Measurements from ENCODE around the gene PRDM5. TPM values are rescaled to one million over a fixed set of nuclear protein-coding genes. Genes with fewer than 3 reads are reported as not detected.
"Not testable (repeated sequence)": the region's sequence is repeated elsewhere in the genome, so short reads cannot be mapped to it uniquely, and the experiment has no call there.

PRDM5 gene
- total RNA-seq, 1 donor from 2014 or later = 8.0 TPM

DNA sequence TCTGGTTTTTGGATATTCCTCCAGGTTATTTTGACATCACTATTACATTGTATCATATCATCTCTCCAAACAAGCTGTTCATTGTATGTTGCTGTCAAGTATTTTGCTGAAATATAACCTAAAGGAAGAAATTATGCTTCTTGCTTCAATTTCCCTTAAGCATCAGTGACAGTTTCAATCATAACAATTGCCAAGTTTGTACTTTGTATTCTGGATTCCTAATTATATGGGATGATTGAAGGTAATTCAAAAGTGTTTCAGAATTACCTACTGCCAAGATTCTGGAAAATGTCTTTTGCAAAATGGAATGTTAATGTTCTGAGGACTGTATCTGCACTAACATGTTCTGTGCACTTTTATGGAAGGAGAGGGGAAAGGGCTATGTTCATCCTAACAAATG lies 228.7 kb downstream of the PRDM5 start:
- no peak for ATAC-seq (ENCODE audit: poor library complexity)
- no peak for DNase-seq
- intact Hi-C loops (cut with DNase I) = no loop called here

DNA sequence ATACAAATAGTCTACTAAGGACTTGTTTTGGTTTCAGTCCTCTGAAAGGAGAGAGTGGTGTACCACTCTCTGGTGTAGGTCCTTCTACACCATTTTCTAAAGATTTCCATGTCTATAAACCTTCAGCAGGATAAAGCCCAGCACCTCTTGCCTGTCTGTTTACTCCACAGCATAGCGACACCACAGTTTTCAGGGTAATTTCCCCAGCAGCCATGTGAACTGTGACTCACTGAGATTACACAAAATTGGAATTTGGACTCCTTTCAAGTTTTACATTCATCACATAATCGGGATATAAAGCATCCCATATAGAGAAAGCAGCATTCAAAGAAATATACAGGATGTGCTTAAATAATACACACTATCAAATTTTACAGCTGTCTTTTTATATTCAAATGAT lies 229.6 kb downstream of the PRDM5 start:
- ATAC-seq (ENCODE audit: poor library complexity) = peak; percentile 50
- no peak for DNase-seq
- intact Hi-C loops (cut with DNase I) = no loop called here

DNA sequence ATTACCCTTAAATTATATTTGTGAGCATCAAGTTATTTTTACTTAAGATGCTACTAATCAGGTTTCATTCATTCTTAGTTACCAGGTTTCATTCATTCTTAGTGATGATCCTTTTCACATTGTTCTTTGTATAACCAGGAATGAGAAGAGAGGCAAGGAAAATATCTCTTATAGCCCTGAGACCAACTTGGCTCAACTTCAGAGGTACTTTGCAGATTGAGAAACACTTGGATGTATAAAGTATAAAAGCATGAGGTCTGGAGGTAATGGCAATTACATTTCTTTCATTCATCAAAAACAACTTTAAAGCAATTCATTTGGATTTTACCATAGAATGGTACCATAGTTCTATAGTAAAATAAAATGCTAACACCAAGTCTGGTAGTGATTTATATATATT lies 231.0 kb downstream of the PRDM5 start:
- no peak for DNase-seq
- no peak for ATAC-seq (ENCODE audit: poor library complexity)
- intact Hi-C loops (cut with DNase I) = no loop called here

DNA sequence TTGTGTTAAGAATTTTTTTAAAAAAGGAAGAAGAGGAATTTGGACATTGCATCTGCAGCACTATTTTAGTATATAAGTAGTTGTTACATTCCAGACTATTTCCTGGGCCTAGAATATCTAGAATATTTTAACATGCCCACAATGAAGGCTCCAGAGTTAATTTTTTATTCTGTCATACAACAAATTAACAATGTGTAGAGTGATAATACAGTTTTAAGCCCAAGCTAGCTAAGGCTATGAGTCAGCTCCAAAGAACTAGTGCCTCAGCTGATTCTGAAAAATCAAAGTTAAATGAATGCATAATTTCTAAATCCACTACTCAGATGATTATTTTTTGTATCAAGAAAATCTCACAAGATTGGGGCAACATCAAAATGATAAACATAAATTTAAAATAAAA lies 231.4 kb downstream of the PRDM5 start:
- DNase-seq (no peak), ATAC-seq (ENCODE audit: poor library complexity) (no peak)
- intact Hi-C loops (cut with DNase I) = no loop called here

DNA sequence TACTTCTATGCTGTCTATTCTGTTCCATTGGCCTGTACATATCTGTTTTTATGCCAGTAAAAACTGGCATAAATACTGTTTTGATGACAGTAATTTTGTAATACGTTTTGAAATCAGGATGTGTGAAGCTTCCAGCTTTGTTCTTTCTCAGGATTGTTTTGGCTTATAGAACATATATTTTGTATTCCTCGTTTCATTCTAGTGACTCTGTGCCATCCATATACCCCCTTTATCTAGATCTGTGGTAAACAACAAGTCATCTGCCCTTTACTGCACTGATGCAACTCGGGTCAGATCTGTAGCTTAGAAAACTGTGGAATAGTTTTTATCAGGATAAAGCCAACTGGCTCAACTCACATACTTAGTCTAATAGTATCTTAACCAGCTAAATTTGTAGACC lies 233.7 kb downstream of the PRDM5 start:
- ATAC-seq (ENCODE audit: poor library complexity) (no peak), DNase-seq (no peak)
- intact Hi-C loops (cut with DNase I) = no loop called here

DNA sequence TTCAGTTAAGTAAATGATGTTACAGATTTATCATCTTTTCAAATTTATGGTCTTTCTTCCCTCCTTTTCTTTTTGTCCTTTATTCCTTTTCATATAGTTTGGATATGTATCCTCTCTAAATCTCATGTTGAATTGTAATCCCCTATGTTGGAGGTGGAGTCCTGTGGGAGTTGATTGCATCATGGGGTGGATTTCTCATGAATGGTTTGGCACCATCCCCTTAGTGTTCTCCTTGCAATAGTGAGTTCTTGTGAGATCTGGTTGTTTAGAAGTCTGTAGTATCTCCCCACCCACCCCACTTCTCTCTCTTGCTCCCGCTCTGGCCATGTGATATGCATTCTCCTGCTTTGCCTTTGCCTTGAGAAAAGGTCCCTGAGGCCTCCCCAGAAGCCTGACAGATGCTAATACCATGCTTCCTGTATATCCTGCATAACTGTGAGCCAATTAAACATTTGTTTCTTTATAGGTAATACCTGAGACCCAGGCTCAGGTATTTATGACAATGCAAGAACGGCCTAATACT lies 236.7 kb downstream of the PRDM5 start:
- intact Hi-C loops (cut with DNase I) = no loop called here
- no peak for DNase-seq
- ATAC-seq (ENCODE audit: poor library complexity) = no peak

DNA sequence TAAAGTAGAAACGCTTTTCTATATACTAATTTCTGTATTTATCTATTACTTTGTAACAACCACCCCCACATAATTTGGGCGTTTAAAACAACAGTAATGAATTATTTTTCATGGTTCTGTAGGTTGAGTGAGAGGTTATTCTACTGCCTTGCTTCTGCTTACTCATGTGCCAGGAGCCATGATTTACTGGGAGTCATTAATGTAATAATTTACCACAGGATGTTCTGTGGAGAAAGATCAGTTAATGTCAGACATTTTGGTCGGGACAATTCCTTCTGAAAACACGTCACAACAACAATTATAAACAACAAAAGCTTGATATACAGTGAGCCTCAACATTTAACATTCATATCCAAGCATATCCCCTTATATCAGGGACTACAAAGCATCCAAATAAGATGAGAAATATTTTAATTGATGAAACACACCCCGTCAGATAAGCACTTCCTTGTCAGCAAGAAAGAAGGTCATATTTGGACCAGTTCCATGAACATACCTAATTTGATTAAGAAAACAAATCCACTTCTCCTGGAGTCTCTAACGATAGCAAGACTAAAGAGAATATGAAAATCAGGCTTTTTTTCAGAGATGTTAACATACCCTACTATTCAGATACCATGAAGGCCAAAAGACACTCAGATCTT lies 238.5 kb downstream of the PRDM5 start:
- ATAC-seq (ENCODE audit: poor library complexity) (no peak), DNase-seq (no peak)
- intact Hi-C loops (cut with DNase I) = no loop called here

DNA sequence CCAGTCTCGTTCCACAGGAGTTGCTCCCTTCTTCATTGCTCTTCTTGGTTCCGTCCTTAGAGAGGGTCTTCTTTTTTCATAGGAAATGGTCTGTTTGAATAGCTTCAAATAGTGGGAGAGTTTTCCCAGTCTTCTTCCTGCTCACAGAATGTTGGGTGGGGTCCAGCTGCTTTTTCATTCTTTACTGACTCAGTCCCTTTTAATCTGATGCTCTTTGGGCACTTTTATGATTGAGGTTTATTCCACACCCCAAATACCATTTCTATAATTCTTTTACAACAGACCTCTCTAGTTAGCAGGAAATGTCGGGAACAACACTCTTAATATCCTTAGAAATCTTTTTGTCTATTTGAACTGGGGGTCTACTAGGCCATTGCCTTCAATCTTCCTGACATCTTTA lies 239.5 kb downstream of the PRDM5 start:
- ATAC-seq (ENCODE audit: poor library complexity) (no peak), DNase-seq (no peak)
- intact Hi-C loops (cut with DNase I) = no loop called here

DNA sequence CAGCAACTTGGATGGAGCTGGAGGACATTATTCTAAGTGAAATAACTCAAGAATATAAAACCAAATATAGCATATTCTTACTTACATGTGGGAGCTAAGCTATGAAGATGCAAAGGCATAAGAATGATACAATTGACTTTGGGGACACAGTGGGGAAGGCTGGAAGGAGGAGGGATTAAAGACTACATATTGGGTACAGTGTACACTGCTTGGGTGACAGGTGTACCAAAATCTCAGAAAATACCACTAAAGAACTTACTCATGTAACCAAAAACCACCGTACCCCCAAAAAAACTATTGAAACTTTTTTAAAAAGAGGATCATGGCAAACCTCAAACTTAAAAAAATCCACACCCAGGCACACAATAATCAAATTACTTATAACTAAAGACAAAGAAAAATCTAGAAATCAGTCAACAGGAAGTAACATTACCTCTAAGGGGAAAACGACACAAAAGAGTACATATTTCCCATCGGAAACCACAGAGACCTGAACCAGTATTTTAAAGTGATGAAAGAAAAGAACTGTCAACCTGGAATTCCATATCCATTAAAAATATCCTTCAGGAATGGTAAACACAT lies 241.8 kb downstream of the PRDM5 start:
- DNase-seq = no peak
- intact Hi-C loops (cut with DNase I) = no loop called here
- ATAC-seq (ENCODE audit: poor library complexity) = no peak

DNA sequence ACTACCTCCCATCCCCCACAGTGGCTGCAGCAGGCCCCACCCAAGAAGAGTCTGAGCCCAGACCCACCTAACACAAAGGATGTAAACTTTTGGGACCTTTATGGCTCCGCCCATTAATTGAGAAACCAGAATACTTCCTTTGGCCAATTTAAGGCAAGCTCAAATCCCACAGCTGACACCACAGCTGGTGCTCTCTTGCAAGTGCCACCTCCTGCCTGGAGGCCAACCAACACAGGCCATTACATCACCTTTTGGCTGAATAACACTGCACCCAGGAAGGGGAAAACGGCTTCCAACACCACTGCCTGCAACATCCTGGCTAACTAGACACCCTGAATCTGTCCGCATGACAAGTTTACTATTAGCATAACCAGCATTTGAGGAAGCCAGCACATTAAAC lies 248.8 kb downstream of the PRDM5 start:
- ATAC-seq (ENCODE audit: poor library complexity) = no peak
- DNase-seq = no peak
- intact Hi-C loops (cut with DNase I) = no loop called here

DNA sequence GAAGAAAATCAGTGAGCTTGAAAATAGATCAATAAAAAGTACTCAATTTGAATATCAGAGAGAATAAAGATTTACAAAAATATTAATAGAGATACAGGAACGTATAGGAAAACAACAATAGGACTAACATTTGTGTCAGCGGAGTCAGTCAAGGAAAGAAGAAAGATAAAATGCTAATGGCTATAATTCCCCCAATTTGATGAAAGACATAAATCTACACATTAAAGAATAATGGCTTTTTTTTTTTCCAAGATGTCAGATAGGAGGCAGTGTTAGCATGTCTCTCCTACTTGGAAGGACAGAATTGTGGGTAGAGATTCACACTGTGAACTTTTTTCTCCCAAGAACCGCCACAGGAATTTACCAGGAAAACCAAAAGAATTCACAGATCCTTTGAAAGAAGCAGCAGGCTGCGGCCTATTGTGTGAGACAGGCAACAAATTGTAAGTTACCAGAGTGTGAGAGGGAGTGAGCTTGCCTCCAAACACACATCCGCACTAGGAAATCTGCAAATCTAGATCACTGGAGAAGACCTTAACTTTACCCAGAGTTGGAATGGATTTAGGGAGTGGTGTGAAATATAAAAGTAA lies 249.9 kb downstream of the PRDM5 start:
- ATAC-seq (ENCODE audit: poor library complexity) (no peak), DNase-seq (no peak)
- intact Hi-C loops (cut with DNase I) = no loop called here

DNA sequence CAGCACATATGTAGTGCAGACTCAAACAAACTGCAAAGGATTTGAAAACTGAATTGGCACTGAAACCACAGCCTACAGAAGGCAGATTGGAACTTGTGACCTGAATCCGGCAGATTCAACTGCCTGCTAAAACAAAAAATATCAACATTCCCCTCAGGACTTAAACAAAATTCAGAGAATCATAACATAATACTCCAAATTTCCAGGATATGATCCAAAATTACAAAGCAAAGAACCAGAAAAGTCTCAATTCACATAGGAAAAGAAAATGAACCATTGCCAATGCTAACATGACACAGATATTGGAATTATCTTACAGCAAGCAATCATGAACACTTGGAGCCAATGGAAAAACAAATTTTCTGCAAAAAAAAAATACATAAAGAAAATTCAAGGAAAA lies 250.4 kb downstream of the PRDM5 start:
- ATAC-seq (ENCODE audit: poor library complexity) (no peak), DNase-seq (no peak)
- intact Hi-C loops (cut with DNase I) = no loop called here

DNA sequence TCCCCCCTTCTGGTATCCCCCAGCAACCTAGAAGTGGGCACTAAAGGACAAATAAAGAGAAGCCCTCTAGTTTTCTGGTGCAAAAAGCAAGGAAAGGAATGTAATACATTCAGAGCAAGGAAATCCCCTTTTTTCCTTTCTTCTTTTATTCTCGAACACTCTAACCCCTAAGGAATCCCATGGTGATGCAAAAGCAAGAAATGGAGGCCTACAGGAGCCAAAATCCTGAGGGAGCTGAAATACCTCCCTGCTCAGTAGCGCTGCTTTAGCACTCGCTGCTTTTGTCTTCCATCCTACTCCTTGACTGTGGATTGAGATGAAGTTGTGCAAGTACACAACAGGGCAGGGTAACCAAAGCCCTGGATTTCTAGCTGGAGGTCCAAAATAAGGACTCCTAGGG lies 251.0 kb downstream of the PRDM5 start:
- intact Hi-C loops (cut with DNase I) = no loop called here
- no peak for DNase-seq
- no peak for ATAC-seq (ENCODE audit: poor library complexity)

DNA sequence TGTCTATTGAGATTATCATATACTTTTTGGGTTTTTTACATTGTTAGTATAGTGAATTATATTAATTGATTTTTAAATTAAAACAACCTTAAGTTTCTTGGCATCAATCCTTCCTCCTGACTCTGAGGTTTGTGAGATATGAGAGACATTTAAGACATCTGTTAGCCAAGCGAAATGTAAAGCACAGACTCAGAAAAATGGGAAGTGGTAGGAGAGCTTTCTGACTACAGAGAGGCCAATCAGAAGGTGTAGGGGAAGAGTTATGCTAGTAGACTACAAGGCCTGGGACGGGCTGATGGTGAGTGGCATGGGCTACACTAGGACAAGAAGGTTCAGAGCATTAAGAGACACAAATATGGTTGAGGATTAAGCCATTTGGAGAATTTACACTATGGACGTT lies 255.4 kb downstream of the PRDM5 start:
- ATAC-seq (ENCODE audit: poor library complexity) (no peak), DNase-seq (no peak)
- intact Hi-C loops (cut with DNase I) = no loop called here

DNA sequence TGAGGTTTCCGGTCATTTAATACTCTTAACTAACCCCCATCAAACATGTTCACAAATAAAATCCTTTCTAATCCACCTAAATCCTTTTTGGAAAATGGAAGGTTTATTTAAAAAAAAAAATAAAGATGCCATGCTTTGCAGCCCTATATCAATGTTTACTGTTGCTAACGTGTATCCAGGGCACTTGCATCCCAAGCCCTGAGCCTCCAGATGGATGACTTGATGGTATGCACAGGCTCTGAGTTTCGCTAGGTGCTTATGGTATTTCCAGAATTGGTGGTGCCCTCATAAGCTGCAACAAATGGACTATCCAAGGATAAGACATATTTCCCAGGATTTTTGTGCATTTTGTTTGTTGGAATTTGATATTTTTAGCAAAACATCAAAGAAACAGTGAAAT lies 257.7 kb downstream of the PRDM5 start:
- intact Hi-C loops (cut with DNase I) = no loop called here
- no peak for ATAC-seq (ENCODE audit: poor library complexity)
- DNase-seq = no peak

DNA sequence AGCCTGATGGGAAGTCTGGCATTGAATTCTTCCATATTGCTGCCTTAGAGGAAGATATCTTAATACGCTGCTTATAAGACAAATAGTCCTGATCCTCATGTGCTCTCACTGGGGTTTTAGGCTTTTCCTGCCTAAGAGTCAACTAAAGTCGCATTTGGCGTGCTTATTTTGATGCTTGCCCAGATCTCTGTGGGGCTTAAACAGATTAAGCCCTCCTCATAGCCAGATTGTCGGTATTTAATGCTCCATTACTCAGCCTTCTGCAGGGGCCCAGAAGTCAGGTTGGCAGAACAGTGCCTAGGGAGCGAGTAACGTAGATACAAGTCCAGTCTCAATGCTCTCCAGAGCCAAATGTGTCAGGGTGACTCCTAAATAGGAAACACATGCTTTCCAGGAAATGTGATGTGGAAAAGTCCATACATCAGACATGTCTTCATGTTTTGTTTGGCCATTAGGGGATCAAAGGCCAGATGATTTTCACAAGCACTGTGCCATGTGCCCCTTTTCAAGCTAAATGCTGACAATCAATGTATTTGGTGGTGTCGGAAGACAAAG lies 262.8 kb downstream of the PRDM5 start:
- DNase-seq (no peak), ATAC-seq (ENCODE audit: poor library complexity) (no peak)
- intact Hi-C loops (cut with DNase I) = no loop called here

DNA sequence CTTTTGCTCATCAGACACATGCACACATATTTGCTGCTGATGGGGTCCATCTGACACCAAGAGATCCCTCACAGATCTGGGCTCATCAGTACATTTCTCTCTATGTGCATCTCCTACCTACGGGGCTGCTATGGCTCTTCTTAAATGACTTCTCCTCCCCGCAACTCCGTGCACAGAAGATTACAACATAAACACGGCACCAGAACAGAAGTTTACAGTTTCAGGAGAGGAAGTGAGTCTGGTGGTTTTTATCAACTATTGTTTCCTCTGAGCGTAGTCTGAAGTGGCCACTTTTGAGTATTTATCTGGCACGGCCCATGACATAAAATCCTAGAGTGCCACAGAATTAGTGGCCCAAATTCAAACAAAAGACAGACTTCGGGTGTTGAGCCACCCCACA lies 263.8 kb downstream of the PRDM5 start:
- DNase-seq (no peak), ATAC-seq (ENCODE audit: poor library complexity) (no peak)
- intact Hi-C loops (cut with DNase I) = no loop called here

DNA sequence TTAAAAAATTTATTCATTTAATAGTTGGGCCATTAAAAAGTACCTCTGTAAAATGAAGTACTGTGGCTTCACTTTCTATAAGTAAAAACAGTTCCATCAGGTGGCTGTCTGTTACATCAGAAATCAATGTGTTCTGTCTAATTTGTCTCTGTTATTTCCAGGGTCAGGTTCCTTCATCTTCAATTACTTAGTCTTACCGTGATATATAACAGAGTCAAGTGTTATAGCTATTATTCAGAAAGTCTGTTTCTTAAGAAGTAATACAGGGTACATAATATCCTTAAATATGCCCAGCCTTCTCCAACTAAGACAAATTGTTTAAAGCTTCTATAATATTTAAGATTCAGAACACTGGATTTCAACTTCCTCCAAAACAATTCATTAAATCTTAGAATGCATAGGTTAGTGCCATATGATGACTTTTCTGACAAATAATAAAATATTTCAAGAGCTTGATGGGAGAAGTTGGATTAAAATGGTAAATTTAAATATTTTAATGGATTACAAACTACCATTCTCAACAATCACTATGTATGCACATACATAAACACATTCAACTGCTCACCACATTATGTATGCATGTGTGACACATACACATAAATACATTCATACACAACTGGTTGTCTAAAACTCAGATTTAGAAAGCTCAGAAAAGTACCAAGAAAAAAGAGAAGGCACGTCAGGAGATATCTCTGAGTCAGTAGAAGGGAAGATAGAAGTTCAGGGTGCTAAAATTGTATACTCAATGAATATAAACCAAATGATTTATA lies 268.5 kb downstream of the PRDM5 start:
- intact Hi-C loops (cut with DNase I) = no loop called here
- ATAC-seq (ENCODE audit: poor library complexity) (no peak), DNase-seq (no peak)

DNA sequence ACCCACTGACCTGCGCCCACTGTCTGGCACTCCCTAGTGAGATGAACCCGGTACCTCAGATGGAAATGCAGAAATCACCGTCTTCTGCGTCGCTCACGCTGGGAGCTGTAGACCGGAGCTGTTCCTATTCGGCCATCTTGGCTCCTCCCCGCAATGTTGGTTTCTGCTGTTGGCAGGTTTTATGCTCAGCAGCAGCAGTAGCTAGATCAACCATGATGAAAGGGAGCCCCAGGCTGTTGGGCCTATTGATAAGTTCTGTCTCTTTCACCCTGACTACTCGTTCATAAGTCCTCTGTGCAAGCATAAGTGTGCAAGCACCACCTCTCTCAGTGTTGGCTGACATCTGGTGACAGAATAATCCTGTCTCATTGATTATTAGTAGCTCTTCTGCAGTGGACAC lies 274.2 kb downstream of the PRDM5 start:
- ATAC-seq (ENCODE audit: poor library complexity); intact Hi-C loops (cut with DNase I); DNase-seq: not testable (repeated sequence)

Measured in Right ventricle myocardium superior (tissue), 1 donor.